ENCODE measurements around the gene ZNF579.
"Not testable (repeated sequence)": the region's sequence is repeated elsewhere in the genome, so short reads cannot be mapped to it uniquely, and the experiment has no call there.

The ZNF579 gene

DNA sequence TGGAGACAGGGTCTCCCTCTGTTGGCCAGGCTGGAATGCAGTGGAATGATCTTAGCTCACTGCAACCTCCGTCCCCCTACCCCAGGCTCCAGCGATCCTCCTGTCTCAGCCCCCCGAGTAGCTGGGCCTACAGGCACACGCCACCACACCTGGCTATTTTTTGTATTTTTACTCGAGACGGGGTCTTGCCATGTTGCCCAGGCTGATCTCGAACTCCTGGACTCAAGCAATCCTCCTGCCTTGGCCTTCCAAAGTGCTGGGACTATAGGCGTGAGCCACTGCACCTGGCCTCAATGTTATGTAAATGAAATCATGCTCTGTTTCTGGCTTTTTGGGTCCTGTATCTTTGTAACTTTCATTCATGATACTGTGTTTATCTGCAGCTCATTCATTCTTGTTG, 8.1 kb upstream of the ZNF579 start:
- no peak overlapping the region for H3K4me3 ChIP-seq (ENCODE audit: control insufficient read depth, low read depth, low read length)
- TF ChIP-seq, protein P1, sequence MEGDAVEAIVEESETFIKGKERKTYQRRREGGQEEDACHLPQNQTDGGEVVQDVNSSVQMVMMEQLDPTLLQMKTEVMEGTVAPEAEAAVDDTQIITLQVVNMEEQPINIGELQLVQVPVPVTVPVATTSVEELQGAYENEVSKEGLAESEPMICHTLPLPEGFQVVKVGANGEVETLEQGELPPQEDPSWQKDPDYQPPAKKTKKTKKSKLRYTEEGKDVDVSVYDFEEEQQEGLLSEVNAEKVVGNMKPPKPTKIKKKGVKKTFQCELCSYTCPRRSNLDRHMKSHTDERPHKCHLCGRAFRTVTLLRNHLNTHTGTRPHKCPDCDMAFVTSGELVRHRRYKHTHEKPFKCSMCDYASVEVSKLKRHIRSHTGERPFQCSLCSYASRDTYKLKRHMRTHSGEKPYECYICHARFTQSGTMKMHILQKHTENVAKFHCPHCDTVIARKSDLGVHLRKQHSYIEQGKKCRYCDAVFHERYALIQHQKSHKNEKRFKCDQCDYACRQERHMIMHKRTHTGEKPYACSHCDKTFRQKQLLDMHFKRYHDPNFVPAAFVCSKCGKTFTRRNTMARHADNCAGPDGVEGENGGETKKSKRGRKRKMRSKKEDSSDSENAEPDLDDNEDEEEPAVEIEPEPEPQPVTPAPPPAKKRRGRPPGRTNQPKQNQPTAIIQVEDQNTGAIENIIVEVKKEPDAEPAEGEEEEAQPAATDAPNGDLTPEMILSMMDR (conservative IDR thresholded peaks at IDR 0.05; ENCODE audit: control insufficient read depth, insufficient read depth, low read depth, low read length) = no peak
- DNase-seq (ENCODE audit: low read depth) = no peak

GRCh38 chr19:55586976-55587668, 6.5 kb upstream of the ZNF579 start:
- H3K4me3 ChIP-seq (ENCODE audit: control insufficient read depth, low read depth, low read length) = peak overlapping the region; percentile 43
- peak; percentile 86 for DNase-seq (ENCODE audit: low read depth)
- TF ChIP-seq, protein P1 (conservative IDR thresholded peaks at IDR 0.05; ENCODE audit: control insufficient read depth, insufficient read depth, low read depth, low read length) = no peak

- peak overlapping the region; percentile 31 for H3K4me3 ChIP-seq (ENCODE audit: control insufficient read depth, low read depth, low read length)
- TF ChIP-seq, protein P1 (conservative IDR thresholded peaks at IDR 0.05; ENCODE audit: control insufficient read depth, insufficient read depth, low read depth, low read length) = no peak
- peak; percentile 52 for DNase-seq (ENCODE audit: low read depth)
Observed at GRCh38 chr19:55585658-55586339, 5.2 kb upstream of the ZNF579 start.

GRCh38 chr19:55584871-55585270, 4.2 kb upstream of the ZNF579 start:
- no peak overlapping the region for H3K4me3 ChIP-seq (ENCODE audit: control insufficient read depth, low read depth, low read length)
- no peak for DNase-seq (ENCODE audit: low read depth)

DNA sequence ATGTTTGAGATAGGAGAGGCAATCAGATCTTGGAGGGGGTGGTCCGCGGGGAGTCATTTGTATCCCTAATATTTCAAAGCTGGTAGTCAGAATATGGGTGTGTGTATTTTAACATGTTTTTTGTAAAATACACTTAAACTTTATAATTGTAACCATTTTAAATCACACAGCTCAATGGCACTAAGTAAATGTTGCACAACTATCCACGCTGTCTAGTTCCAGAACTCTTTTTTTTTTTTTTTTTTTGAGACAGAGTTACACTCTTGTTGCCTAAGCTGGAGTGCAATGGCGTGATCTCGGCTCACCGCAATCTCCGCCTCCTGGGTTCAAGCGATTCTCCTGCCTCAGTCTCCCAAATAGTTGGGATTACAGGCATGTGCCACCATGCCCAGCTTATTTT, 3.2 kb upstream of the ZNF579 start:
- not testable (repeated sequence) for DNase-seq (ENCODE audit: low read depth); H3K4me3 ChIP-seq (ENCODE audit: control insufficient read depth, low read depth, low read length)

More at GRCh38 chr19:55584871-55585270, 4.2 kb upstream of the ZNF579 start:
- TF ChIP-seq, protein P1 (conservative IDR thresholded peaks at IDR 0.05; ENCODE audit: control insufficient read depth, insufficient read depth, low read depth, low read length) = no peak

- DNase-seq (ENCODE audit: low read depth); H3K4me3 ChIP-seq (ENCODE audit: control insufficient read depth, low read depth, low read length): not testable (repeated sequence)
Observed at GRCh38 chr19:55582284-55582683, 1.6 kb upstream of the ZNF579 start.

- H3K4me3 ChIP-seq (ENCODE audit: control insufficient read depth, low read depth, low read length) = no peak overlapping the region
- DNase-seq (ENCODE audit: low read depth) = peak; percentile 34
- TF ChIP-seq, protein P1 (conservative IDR thresholded peaks at IDR 0.05; ENCODE audit: control insufficient read depth, insufficient read depth, low read depth, low read length) = no peak
Observed at GRCh38 chr19:55581823-55582223, 1.2 kb upstream of the ZNF579 start.

All from fibroblast of mammary gland (primary cell).